Gastroesophageal sphincter (tissue), 4 donors: ENCODE measurements around the gene SAC3D1. TPM values are rescaled to one million over a fixed set of nuclear protein-coding genes. Genes with fewer than 3 reads are reported as not detected.

Experiments used
- ATAC-seq: fragments of 150-250 bp; one replicate; pipeline ENCODE4 v1.9.1; 2016; ENCODE audit warnings: mild to moderate bottlenecking, moderate library complexity
- H3K27ac ChIP-seq, 4 donors: fragments of 200-600 bp; sonication (generic) in 3 of 4; 1 replicate in 3 of 4; 2 replicates in 1 of 4; pipeline ENCODE4 v1.5.1; 2016 to 2019
- H3K27me3 ChIP-seq: fragments of 200-600 bp; sonication (generic); one replicate; pipeline ENCODE4 v1.5.1; 2019
- H3K36me3 ChIP-seq, 2 donors: fragments of 200-600 bp; sonication (generic); one replicate each; pipeline ENCODE4 v1.5.1; 2019; ENCODE audit warnings: control low read depth in 1 of 2
- H3K4me1 ChIP-seq, 3 donors: fragments of 200-600 bp; sonication (generic); 1 replicate in 2 of 3; 2 replicates in 1 of 3; pipeline ENCODE4 v1.5.1; 2016 to 2019; ENCODE audit warnings: control low read depth in 2 of 3
- H3K4me3 ChIP-seq, 2 donors: fragments of 200-600 bp; sonication (generic); one replicate each; pipeline ENCODE4 v1.5.1; 2019; ENCODE audit warnings: mild to moderate bottlenecking in 1 of 2, moderate library complexity in 1 of 2
- H3K9me3 ChIP-seq, 3 donors: fragments of 200-600 bp; sonication (generic); one replicate each; pipeline ENCODE4 v1.5.1; 2017 to 2019; ENCODE audit warnings: control low read depth in 2 of 3
- CTCF ChIP-seq, 4 experiments: fragments of 200-600 bp in 2 of 4; fragments of 450-650 bp in 2 of 4; sonication (generic) in 1 of 4; IDR thresholded peaks; one replicate each; pipeline ENCODE4 v1.5.1; 2017 to 2019; ENCODE audit warnings: antibody characterized with exemption in 4 of 4, mild to moderate bottlenecking in 2 of 4, moderate library complexity in 2 of 4
- EP300 ChIP-seq: sonication (generic); formaldehyde crosslinking; IDR thresholded peaks from one replicate; pipeline ENCODE4 v1.6.1; 2017; ENCODE audit warnings: antibody characterized with exemption, mild to moderate bottlenecking
- POLR2A ChIP-seq, 2 donors: fragments of 450-650 bp; IDR thresholded peaks; one replicate each; pipeline ENCODE4 v1.6.1; 2017; ENCODE audit warnings: antibody characterized with exemption in 2 of 2, mild to moderate bottlenecking in 2 of 2, moderate library complexity in 1 of 2
- POLR2AphosphoS5 ChIP-seq: sonication (generic); formaldehyde crosslinking; IDR thresholded peaks from one replicate; pipeline ENCODE4 v1.6.1; 2017; ENCODE audit warnings: antibody characterized with exemption
- WGBS, 2 donors: methylation state at CpG; one replicate each; pipeline ENCODE4 v1.1.5; 2018; ENCODE audit warnings: low coverage in 1 of 2; 5-methylcytosine and 5-hydroxymethylcytosine counted together
- total RNA-seq, 4 donors: library from RNA; depleted of rRNA; stranded (reverse); fragments of >200 nt; gene quantifications; one replicate each; pipeline ENCODE4 v1.1.0, GENCODE V29; 2016

SAC3D1 gene
- total RNA-seq, 4 donors from 2014 or later, result 4.7 to 13.6 (median 12.7) TPM

- TF ChIP-seq EP300 (no peak), POLR2AphosphoS5 (no peak), POLR2A (IDR thresholded peaks at IDR 0.05) (no peak)
- peaks cover 0 to 43% (median 3%) of the 10 kb centered on the region in 3 donors for H3K4me1 ChIP-seq
- ATAC-seq, result no peak
- WGBS, 2 donors, result 18 to 58% methylated on average over 4 to 10 of the region's 10 CpGs
- H3K27ac ChIP-seq, result peak overlapping the region; percentile 66 to 92 (median 92)
- H3K9me3 ChIP-seq, result no peaks in the 10 kb centered on the region
- H3K4me3 ChIP-seq, result peak overlapping the region; percentile 52 to 70
- H3K27me3 ChIP-seq, result no peaks in the 10 kb centered on the region
- peaks cover 0 to 25% of the 10 kb centered on the region in 2 donors for H3K36me3 ChIP-seq
Observed at GRCh38 chr11:65026810-65027209, 14.2 kb upstream of the SAC3D1 start.

GRCh38 chr11:65027213-65028067 lies 13.6 kb upstream of the SAC3D1 start, which contains the start of gene SNX15:
TSS of gene SNX15 (plus strand) at chr11:65027439. CDS start at chr11:65027538, 99 bp downstream.
- Histone ChIP-seq H3K36me3 (peaks cover 0 to 25% of the 10 kb centered on the region in 2 donors), H3K27me3 (no peaks in the 10 kb centered on the region)
- 1% methylated on average over 22 to 26 of the region's 51 CpGs for WGBS, 2 donors

GRCh38 chr11:65032216-65032615 lies 8.8 kb upstream of the SAC3D1 start:
- H3K27me3 ChIP-seq, result no peaks in the 10 kb centered on the region
- TF ChIP-seq EP300, result no peak
- TF ChIP-seq POLR2AphosphoS5, result no peak
- TF ChIP-seq CTCF (IDR thresholded peaks at IDR 0.05), result no peak
- peaks cover 0 to 66% of the 10 kb centered on the region in 2 donors for H3K36me3 ChIP-seq
- H3K27ac ChIP-seq, result no peak overlapping the region
- ATAC-seq, result no peak
- no peaks in the 10 kb centered on the region for H3K9me3 ChIP-seq
- no peak overlapping the region for H3K4me3 ChIP-seq
- peaks cover 0 to 44% (median 3%) of the 10 kb centered on the region in 3 donors for H3K4me1 ChIP-seq
- WGBS, 2 donors, result 92% methylated on average over 2 of the region's 13 CpGs; no CpG with 5 or more reads in 1 of the 2 donors

More at GRCh38 chr11:65027213-65028067, 13.6 kb upstream of the SAC3D1 start, which contains the start of gene SNX15:
- peak; percentile 97 for ATAC-seq
- H3K4me1 ChIP-seq, result peaks cover 0 to 43% (median 3%) of the 10 kb centered on the region in 3 donors
- H3K27ac ChIP-seq, result peak within 1 kb of the TSS; percentile 66 to 92 (median 92)
- H3K9me3 ChIP-seq, result no peaks in the 10 kb centered on the region
- peak in 3 of 4 experiments; percentile 57 to 78 (median 71) for TF ChIP-seq CTCF (IDR thresholded peaks at IDR 0.05)
- TF ChIP-seq EP300, result no peak
- TF ChIP-seq POLR2A (IDR thresholded peaks at IDR 0.05), result peak; percentile 86 to 90
- TF ChIP-seq POLR2AphosphoS5, result peak; percentile 88
- peak within 1 kb of the TSS; percentile 52 to 70 for H3K4me3 ChIP-seq

GRCh38 chr11:65034423-65034822 lies 6.6 kb upstream of the SAC3D1 start:
- Histone ChIP-seq H3K27ac (no peak overlapping the region), H3K36me3 (peaks cover 0 to 88% of the 10 kb centered on the region in 2 donors), H3K27me3 (no peaks in the 10 kb centered on the region), H3K4me1 (peaks cover 0 to 31% (median 0%) of the 10 kb centered on the region in 3 donors), H3K4me3 (no peak overlapping the region), H3K9me3 (no peaks in the 10 kb centered on the region)
- 100% methylated on average over 1 of the region's 2 CpGs; no CpG with 5 or more reads in 1 of the 2 donors for WGBS, 2 donors
- no peak for ATAC-seq
- TF ChIP-seq POLR2AphosphoS5, result no peak
- TF ChIP-seq CTCF (IDR thresholded peaks at IDR 0.05), result no peak
- no peak for TF ChIP-seq EP300
- TF ChIP-seq POLR2A (IDR thresholded peaks at IDR 0.05), result no peak

GRCh38 chr11:65035579-65035978 lies 5.4 kb upstream of the SAC3D1 start:
- TF ChIP-seq EP300, result no peak
- TF ChIP-seq POLR2A (IDR thresholded peaks at IDR 0.05), result no peak
- no peak for TF ChIP-seq POLR2AphosphoS5
- no peak for TF ChIP-seq CTCF (IDR thresholded peaks at IDR 0.05)
- H3K36me3 ChIP-seq, result peaks cover 0 to 95% of the 10 kb centered on the region in 2 donors
- H3K4me1 ChIP-seq, result peaks cover 0 to 26% (median 5%) of the 10 kb centered on the region in 3 donors
- no peak overlapping the region for H3K27ac ChIP-seq
- no peak for ATAC-seq
- H3K4me3 ChIP-seq, result no peak overlapping the region
- no peaks in the 10 kb centered on the region for H3K9me3 ChIP-seq
- WGBS, 2 donors, result 94% methylated on average over 3 of the region's 11 CpGs; no CpG with 5 or more reads in 1 of the 2 donors
- H3K27me3 ChIP-seq, result no peaks in the 10 kb centered on the region
